Stimulated activated effector memory CD8-positive, alpha-beta T cell treated with anti-CD3 and anti-CD28 coated beads, Interleukin-12 subunit alpha, Interleukin-12 subunit beta, amount 100 ng/mL, for 72 hours (primary cell): Measurements from ENCODE around the gene SLC11A2.

ENCODE experiments used
- ATAC-seq: fragments of 150-1000 bp; cut with Tn5 transposase; 2 replicates; pipeline ENCODE4 v1.10.0; 2021
- DNase-seq, 2 donors: peaks; one replicate each; pipeline ENCODE4 v3.0.0; 2021 to 2022; ENCODE audit warnings: low spot score in 2 of 2
- H3K27ac Mint-ChIP-seq: one replicate; pipeline ENCODE4 v1.8.0; 2022; ENCODE audit warnings: mild to moderate bottlenecking, mixed read lengths
- H3K36me3 Mint-ChIP-seq: one replicate; pipeline ENCODE4 v1.8.0; 2022; ENCODE audit warnings: mild to moderate bottlenecking, mixed read lengths
- H3K4me1 Mint-ChIP-seq: one replicate; pipeline ENCODE4 v1.8.0; 2022; ENCODE audit warnings: mixed read lengths
- H3K4me3 Mint-ChIP-seq: one replicate; pipeline ENCODE4 v1.8.0; 2022; ENCODE audit warnings: mild to moderate bottlenecking, mixed read lengths
- H3K9me3 Mint-ChIP-seq: one replicate; pipeline ENCODE4 v1.8.0; 2022; ENCODE audit warnings: mixed read lengths

The SLC11A2 gene

GRCh38 chr12:51012570-51013236, 13.5 kb downstream of the SLC11A2 start:
- ATAC-seq: no peak
- DNase-seq: no peak
- H3K9me3 Mint-ChIP-seq: no peaks in the 10 kb centered on the region
- H3K27ac Mint-ChIP-seq: no peak overlapping the region
- H3K4me3 Mint-ChIP-seq: no peak overlapping the region
- peaks cover 6% of the 10 kb centered on the region for H3K4me1 Mint-ChIP-seq
- peaks cover 28% of the 10 kb centered on the region for H3K36me3 Mint-ChIP-seq

DNA sequence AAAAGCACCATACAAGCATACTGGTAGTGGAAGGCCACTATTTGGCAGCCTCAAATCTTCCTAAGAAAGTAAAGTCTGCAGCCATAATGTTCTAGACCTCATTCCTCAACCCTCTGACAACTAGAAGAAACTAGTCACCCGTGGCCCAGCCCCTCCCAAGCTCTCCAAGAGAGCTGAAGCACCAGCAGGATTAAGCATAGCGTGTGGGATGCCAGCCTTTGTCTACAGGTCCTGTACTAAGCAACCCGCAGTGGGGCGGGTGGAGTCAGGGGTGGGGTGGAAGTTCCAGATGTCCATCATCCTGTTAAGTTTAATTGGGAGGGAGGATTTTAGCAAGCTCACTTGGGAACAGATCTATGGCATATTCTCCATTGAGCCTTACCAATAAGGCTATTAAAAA, 14.2 kb downstream of the SLC11A2 start:
- Mint-ChIP-seq H3K27ac (no peak overlapping the region), H3K4me1 (peaks cover under 1% of the 10 kb centered on the region), H3K4me3 (no peak overlapping the region), H3K9me3 (no peaks in the 10 kb centered on the region), H3K36me3 (peaks cover 35% of the 10 kb centered on the region)
- no peak for ATAC-seq
- DNase-seq: no peak

DNA sequence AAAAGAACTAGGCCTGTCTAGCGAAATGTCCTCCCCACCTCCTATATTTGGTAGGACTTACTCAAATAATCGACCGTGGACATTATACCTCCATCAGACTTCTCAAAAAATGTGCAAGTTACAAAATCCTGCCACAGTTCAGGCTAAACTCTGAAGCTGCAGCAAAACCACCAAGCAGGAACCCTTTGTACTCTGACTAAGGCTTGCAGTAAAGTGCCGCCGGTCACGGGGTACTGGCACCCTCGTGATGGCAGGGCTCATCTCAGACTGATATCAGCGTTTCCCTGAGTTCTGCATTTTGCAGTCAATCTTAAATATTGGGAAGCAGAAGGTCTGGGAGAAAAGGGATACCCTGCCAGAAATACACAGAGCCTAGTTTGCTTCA, 17.1 kb downstream of the SLC11A2 start:
- H3K9me3 Mint-ChIP-seq: no peaks in the 10 kb centered on the region
- ATAC-seq (peak; percentile 67), DNase-seq (no peak)
- H3K4me3 Mint-ChIP-seq: no peak overlapping the region
- peaks cover 65% of the 10 kb centered on the region for H3K36me3 Mint-ChIP-seq
- H3K27ac Mint-ChIP-seq: no peak overlapping the region
- H3K4me1 Mint-ChIP-seq: no peaks in the 10 kb centered on the region

GRCh38 chr12:51008329-51009055, 17.7 kb downstream of the SLC11A2 start:
- H3K27ac Mint-ChIP-seq: peak overlapping the region; percentile 15
- ATAC-seq (no peak), DNase-seq (no peak)
- H3K4me3 Mint-ChIP-seq: no peak overlapping the region
- no peaks in the 10 kb centered on the region for H3K9me3 Mint-ChIP-seq
- peaks cover 70% of the 10 kb centered on the region for H3K36me3 Mint-ChIP-seq
- no peaks in the 10 kb centered on the region for H3K4me1 Mint-ChIP-seq

- ATAC-seq (no peak), DNase-seq (no peak)
- peaks cover 98% of the 10 kb centered on the region for H3K36me3 Mint-ChIP-seq
- H3K27ac Mint-ChIP-seq: peak overlapping the region; percentile 58
- no peak overlapping the region for H3K4me3 Mint-ChIP-seq
- no peaks in the 10 kb centered on the region for H3K4me1 Mint-ChIP-seq
- H3K9me3 Mint-ChIP-seq: no peaks in the 10 kb centered on the region
Measured at GRCh38 chr12:51005671-51006070, 20.5 kb downstream of the SLC11A2 start.

DNA sequence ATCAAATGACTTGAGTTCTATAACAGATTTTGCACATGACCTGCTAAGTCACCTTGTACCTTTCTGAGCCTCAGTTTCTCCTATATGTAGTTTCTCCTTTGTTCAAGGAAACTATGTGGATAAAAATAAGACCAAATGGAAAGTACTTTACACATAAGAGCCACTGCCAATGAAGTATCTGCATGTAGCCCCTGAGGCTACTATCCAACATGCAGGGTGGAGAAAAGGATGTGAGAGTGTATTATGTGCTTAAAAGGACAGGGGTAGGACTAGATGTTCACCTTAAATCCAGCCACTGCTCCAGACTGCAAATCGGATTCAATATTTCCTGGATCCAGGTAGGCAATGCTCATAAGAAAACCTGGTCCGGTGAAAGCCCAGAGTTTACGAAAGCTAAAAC, 21.2 kb downstream of the SLC11A2 start:
- H3K27ac Mint-ChIP-seq: peak overlapping the region; percentile 75
- DNase-seq: no peak
- H3K36me3 Mint-ChIP-seq: peaks cover 98% of the 10 kb centered on the region
- H3K9me3 Mint-ChIP-seq: no peaks in the 10 kb centered on the region
- no peaks in the 10 kb centered on the region for H3K4me1 Mint-ChIP-seq
- no peak overlapping the region for H3K4me3 Mint-ChIP-seq
- no peak for ATAC-seq

DNA sequence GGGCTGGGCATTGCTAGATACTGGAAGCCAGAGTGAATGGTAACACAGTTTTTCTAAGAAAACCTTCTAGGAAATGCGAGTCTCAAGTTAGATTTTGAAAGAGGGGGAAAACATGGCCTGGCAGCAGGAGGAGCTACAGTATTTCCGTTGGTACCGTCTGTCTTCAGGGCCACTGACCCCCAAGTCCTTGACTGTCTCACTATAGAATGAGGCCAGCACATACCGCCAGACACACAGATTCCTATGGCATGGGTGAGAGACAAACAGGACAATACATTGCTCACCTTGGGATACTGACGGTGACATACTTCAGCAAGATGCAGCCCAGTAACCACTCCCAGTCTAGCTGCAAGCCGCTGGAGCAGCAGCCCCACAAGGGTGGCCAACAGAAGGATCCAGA, 21.7 kb downstream of the SLC11A2 start:
- Mint-ChIP-seq H3K4me3 (no peak overlapping the region), H3K9me3 (no peaks in the 10 kb centered on the region), H3K4me1 (peaks cover under 1% of the 10 kb centered on the region), H3K36me3 (peaks cover 99% of the 10 kb centered on the region), H3K27ac (peak overlapping the region; percentile 75)
- ATAC-seq: no peak
- no peak for DNase-seq

DNA sequence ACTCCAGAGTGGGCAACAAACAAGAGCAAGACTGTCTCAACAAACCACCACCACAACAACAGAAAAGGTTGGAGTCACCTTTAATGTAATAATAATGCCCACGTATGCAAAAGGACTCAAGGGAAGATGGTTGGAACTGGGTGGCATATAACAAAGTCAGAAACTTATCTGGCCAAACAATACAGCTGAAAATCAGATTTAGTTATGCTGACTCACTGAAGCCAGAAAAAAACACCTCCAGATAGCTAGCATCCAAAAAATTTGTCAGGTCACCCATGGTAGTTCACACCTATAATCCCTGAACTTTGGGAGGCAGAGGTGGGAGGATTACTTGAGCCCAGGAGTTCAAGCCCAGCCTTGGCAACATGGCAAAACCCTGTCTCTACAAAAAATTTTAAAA, 24.4 kb downstream of the SLC11A2 start:
- no peak for DNase-seq
- no peak for ATAC-seq
- H3K4me3 Mint-ChIP-seq: no peak overlapping the region
- H3K9me3 Mint-ChIP-seq: no peaks in the 10 kb centered on the region
- H3K36me3 Mint-ChIP-seq: peaks cover 100% of the 10 kb centered on the region
- H3K4me1 Mint-ChIP-seq: peaks cover 5% of the 10 kb centered on the region
- H3K27ac Mint-ChIP-seq: no peak overlapping the region

DNA sequence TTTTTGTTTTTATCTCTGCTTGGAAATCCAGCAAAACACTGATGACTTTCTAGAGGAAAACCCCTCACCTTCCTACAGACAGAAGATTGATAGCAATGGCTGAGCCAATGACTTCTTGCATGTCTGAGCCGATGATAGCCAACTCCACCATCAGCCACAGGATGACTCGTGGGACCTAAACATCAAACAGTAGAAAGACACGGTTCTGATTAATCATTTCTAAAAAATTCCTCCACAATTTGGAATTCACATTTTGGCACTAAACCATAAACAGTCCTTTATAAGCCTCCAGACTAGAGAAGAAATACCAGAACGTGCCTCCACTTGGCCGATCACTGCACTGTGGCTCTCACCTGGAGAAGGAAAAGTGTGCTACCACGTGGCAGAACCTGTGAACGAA, 25.9 kb downstream of the SLC11A2 start:
- Mint-ChIP-seq H3K27ac (no peak overlapping the region), H3K4me1 (peaks cover 5% of the 10 kb centered on the region), H3K9me3 (no peaks in the 10 kb centered on the region), H3K36me3 (peaks cover 100% of the 10 kb centered on the region), H3K4me3 (no peak overlapping the region)
- ATAC-seq (no peak), DNase-seq (no peak)

GRCh38 chr12:50999093-50999492, 27.1 kb downstream of the SLC11A2 start:
- ATAC-seq (no peak), DNase-seq (no peak)
- Mint-ChIP-seq H3K4me3 (no peak overlapping the region), H3K36me3 (peaks cover 100% of the 10 kb centered on the region), H3K27ac (no peak overlapping the region), H3K9me3 (no peaks in the 10 kb centered on the region), H3K4me1 (peaks cover 5% of the 10 kb centered on the region)

- no peak for ATAC-seq
- no peak for DNase-seq
- Mint-ChIP-seq H3K9me3 (no peaks in the 10 kb centered on the region), H3K36me3 (peaks cover 100% of the 10 kb centered on the region), H3K27ac (no peak overlapping the region), H3K4me1 (no peaks in the 10 kb centered on the region), H3K4me3 (no peak overlapping the region)
Measured at GRCh38 chr12:50992819-50993218, 33.4 kb downstream of the SLC11A2 start.

DNA sequence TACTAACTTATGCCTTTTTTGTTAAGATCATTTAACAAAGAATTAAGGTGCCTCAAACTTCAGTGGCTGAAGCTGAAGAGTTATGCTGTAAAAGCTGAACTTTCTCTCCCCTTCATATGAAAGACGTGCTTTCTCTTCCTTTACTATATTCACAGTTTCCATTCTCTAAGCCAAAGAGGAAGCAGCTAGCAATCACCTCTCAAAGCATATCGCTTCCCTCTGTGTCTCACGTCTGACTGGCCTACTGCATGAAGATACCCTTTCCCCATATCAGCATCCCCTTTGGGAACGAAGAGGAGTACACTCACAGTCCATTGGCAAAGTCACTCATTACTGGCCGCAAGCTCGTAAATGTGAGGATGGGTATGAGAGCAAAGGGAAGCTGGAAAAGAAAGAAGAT, 34.9 kb downstream of the SLC11A2 start:
- Mint-ChIP-seq H3K27ac (no peak overlapping the region), H3K9me3 (no peaks in the 10 kb centered on the region), H3K36me3 (peaks cover 99% of the 10 kb centered on the region), H3K4me3 (no peak overlapping the region), H3K4me1 (no peaks in the 10 kb centered on the region)
- DNase-seq (no peak), ATAC-seq (no peak)

DNA sequence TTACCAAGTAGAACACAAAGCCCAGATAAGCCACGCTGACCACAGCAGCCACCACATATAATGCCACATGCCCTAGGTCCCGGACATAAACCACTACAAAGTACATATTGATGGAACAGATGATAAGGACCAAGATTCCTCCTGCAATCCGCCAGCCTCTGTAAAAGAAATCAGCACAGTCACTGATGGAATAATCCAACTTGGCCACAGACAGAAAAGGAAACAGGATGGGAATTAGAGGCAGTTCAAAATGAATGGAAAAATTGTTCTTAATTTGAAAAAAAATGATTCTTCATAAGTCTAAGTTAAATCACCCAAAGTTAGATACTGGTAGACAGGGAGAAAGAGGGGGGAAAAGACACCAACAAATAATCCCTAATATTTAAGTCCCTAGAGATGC, 35.4 kb downstream of the SLC11A2 start:
- Mint-ChIP-seq H3K4me1 (no peaks in the 10 kb centered on the region), H3K4me3 (no peak overlapping the region), H3K27ac (peak overlapping the region; percentile 77), H3K9me3 (no peaks in the 10 kb centered on the region), H3K36me3 (peaks cover 99% of the 10 kb centered on the region)
- DNase-seq (no peak), ATAC-seq (no peak)

DNA sequence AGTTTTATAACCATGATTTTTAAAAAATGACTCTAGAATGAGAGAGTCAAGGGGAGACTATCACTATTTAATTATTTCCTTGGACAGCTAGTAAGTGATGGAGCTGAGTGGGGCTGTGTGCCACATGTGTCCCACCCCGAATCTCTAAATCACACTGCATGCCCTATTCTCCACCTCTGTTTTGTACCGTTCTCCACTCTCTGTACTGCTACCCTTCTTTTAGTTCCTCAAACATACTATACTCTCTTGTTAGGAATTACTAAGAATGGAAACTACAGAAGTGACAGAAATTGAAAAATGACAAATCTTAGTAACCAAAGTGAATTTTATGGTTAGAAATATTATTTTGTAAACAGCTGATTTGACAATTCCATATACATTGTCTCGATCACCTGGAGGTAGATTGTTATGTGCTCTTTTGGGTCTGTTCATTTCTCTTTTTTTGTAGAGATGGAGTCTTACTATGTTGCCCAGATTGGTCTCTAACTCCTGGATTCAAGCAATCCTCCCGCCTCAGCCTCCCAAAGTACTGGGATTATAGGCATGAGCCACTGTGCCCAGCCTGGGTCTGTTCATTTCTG, 35.9 kb downstream of the SLC11A2 start:
- Mint-ChIP-seq H3K4me3 (no peak overlapping the region), H3K36me3 (peaks cover 94% of the 10 kb centered on the region), H3K27ac (peak overlapping the region; percentile 77), H3K4me1 (peaks cover 1% of the 10 kb centered on the region), H3K9me3 (no peaks in the 10 kb centered on the region)
- ATAC-seq (peak; percentile 65), DNase-seq (no peak)

DNA sequence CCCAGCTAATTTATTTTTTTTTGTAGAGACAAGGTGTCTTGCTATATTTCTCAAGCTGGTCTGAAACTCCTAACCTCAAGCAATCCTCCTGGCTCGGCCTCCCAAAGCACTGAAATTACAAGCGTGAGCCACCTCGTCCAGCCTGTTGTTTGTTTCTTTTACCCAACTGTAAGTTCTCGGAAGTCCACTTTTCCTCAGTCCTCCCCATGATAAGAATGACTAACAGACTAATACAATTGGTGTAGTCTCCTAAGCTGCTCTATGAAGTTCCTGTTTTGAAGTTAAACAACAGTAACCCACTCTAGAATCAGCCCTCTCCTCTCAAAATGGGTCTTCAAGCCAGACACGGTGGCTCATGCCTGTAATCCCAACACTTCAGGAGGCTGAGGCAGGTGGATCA, 37.3 kb downstream of the SLC11A2 start:
- ATAC-seq (no peak), DNase-seq (no peak)
- H3K9me3 Mint-ChIP-seq: no peaks in the 10 kb centered on the region
- peak overlapping the region; percentile 77 for H3K27ac Mint-ChIP-seq
- H3K4me1 Mint-ChIP-seq: peaks cover 7% of the 10 kb centered on the region
- peaks cover 81% of the 10 kb centered on the region for H3K36me3 Mint-ChIP-seq
- H3K4me3 Mint-ChIP-seq: no peak overlapping the region

GRCh38 chr12:50988051-50988450, 38.1 kb downstream of the SLC11A2 start:
- no peaks in the 10 kb centered on the region for H3K9me3 Mint-ChIP-seq
- DNase-seq (no peak), ATAC-seq (no peak)
- no peak overlapping the region for H3K27ac Mint-ChIP-seq
- peaks cover 72% of the 10 kb centered on the region for H3K36me3 Mint-ChIP-seq
- H3K4me3 Mint-ChIP-seq: no peak overlapping the region
- peaks cover 7% of the 10 kb centered on the region for H3K4me1 Mint-ChIP-seq
